ENCODE results near the gene PCK2. TPM values are rescaled to one million over a fixed set of nuclear protein-coding genes. Genes with fewer than 3 reads are reported as not detected.
A peak's percentile ranks its signal among the peaks of the same experiment; 100 is the strongest.

Gene PCK2
- total and polyA plus RNA-seq, 2 of the 13 experiments (the other 11 are each of a cell fraction or from before 2014, with no cell fraction given): 129 to 272 TPM

GRCh38 chr14:24067133-24068082, 26.7 kb upstream of the PCK2 start (continued):
- TF ChIP-seq HINFP (CRISPR knock-in tag; IDR thresholded peaks at IDR 0.05; ENCODE audit: low read depth) (0 out of 2 replicates have a peak, but pooled peaks have one; percentile 64), RFXANK (CRISPR knock-in tag; IDR thresholded peaks at IDR 0.05) (no peak), EP300 (IDR thresholded peaks at IDR 0.05; ENCODE audit: low read depth in 2 of 2, low read length in 2 of 2) (peak in 1 of 2 experiments; percentile 25; a peak in 1 of 4 replicates), EP300 (CRISPR knock-in tag; IDR thresholded peaks at IDR 0.05; ENCODE audit: borderline replicate concordance) (no peak; the same call in 1 of the 2 replicates), ZNF383 (CRISPR knock-in tag; IDR thresholded peaks at IDR 0.05; ENCODE audit: borderline replicate concordance) (no peak), GABPA (IDR thresholded peaks at IDR 0.05; ENCODE audit: low read depth, low read length) (no peak), GABPA (CRISPR knock-in tag; IDR thresholded peaks at IDR 0.05; ENCODE audit: low read depth) (peak; percentile 56; the same call in 1 of the 2 replicates), TFE3 (CRISPR knock-in tag; IDR thresholded peaks at IDR 0.05) (peak; percentile 57; the same call in 1 of the 2 replicates), ZNF441 (CRISPR knock-in tag; IDR thresholded peaks at IDR 0.05; ENCODE audit: borderline replicate concordance) (no peak), TGIF2 (CRISPR knock-in tag; IDR thresholded peaks at IDR 0.05) (no peak), ARNT2 (CRISPR knock-in tag; IDR thresholded peaks at IDR 0.05; ENCODE audit: low read depth) (no peak), ARNT (IDR thresholded peaks at IDR 0.05) (no peak), ZNF33A (CRISPR knock-in tag; IDR thresholded peaks at IDR 0.05; ENCODE audit: borderline replicate concordance) (no peak), SRSF4 (IDR thresholded peaks at IDR 0.05; ENCODE audit: low read depth, low read length, poor library complexity, severe bottlenecking) (no peak), TFDP1 (CRISPR knock-in tag; IDR thresholded peaks at IDR 0.05; ENCODE audit: borderline replicate concordance) (peak; percentile 44; the same call in 1 of the 2 replicates), ELF4 (CRISPR knock-in tag; IDR thresholded peaks at IDR 0.05; ENCODE audit: borderline replicate concordance) (0 out of 2 replicates have a peak, but pooled peaks have one; percentile 47), PHF21A (CRISPR knock-in tag; IDR thresholded peaks at IDR 0.05) (peak; percentile 69; the same call in 1 of the 2 replicates), ZNF12 (CRISPR knock-in tag; IDR thresholded peaks at IDR 0.05) (no peak), ZFP36 (IDR thresholded peaks at IDR 0.05; ENCODE audit: borderline replicate concordance, low read depth, low read length, partially characterized antibody) (no peak), ZSCAN22 (CRISPR knock-in tag; IDR thresholded peaks at IDR 0.05) (no peak), RFXAP (CRISPR knock-in tag; IDR thresholded peaks at IDR 0.05; ENCODE audit: borderline replicate concordance) (peak; percentile 39; the same call in 1 of the 2 replicates), ZFX (CRISPR knock-in tag; IDR thresholded peaks at IDR 0.05; ENCODE audit: low read depth) (0 out of 2 replicates have a peak, but pooled peaks have one; percentile 43), MXD3 (CRISPR knock-in tag; IDR thresholded peaks at IDR 0.05) (no peak), TAF15 (IDR thresholded peaks at IDR 0.05; ENCODE audit: low read depth, low read length, poor library complexity, severe bottlenecking) (no peak), ZNF652 (CRISPR knock-in tag; IDR thresholded peaks at IDR 0.05; ENCODE audit: borderline replicate concordance, low read depth) (no peak), CENPX (CRISPR knock-in tag; IDR thresholded peaks at IDR 0.05) (no peak)
